Measurements from ENCODE around the gene HCST.

HCST gene

DNA sequence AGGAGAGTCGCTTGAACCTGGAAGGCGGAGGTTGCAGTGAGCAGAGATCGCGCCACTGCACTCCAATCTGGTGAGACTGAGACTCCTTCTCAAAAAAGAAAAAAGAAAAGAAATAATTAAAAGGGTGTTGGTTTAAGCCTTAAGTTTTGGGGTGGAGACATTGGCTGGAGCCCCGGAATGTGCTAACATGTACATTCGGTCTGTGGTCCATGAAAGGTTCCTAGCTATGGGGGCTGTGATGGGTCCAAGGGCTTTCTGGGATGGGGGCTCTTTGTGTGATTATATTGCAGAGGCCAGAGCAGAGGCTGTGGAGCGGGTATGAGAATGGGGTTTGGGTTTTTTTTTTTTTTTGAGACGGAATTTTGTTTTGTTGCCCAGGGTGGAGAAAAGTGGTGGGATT is 16.4 kb upstream of the HCST start:
- TF ChIP-seq ZNF311 (tag by site-specific recombination; IDR thresholded peaks at IDR 0.05; ENCODE audit: borderline replicate concordance) (no peak), ZEB2 (tag by site-specific recombination; IDR thresholded peaks at IDR 0.05) (no peak), ZFHX2 (tag by site-specific recombination; conservative IDR thresholded peaks at IDR 0.05) (no peak)
- TF ChIP-seq, protein P1, sequence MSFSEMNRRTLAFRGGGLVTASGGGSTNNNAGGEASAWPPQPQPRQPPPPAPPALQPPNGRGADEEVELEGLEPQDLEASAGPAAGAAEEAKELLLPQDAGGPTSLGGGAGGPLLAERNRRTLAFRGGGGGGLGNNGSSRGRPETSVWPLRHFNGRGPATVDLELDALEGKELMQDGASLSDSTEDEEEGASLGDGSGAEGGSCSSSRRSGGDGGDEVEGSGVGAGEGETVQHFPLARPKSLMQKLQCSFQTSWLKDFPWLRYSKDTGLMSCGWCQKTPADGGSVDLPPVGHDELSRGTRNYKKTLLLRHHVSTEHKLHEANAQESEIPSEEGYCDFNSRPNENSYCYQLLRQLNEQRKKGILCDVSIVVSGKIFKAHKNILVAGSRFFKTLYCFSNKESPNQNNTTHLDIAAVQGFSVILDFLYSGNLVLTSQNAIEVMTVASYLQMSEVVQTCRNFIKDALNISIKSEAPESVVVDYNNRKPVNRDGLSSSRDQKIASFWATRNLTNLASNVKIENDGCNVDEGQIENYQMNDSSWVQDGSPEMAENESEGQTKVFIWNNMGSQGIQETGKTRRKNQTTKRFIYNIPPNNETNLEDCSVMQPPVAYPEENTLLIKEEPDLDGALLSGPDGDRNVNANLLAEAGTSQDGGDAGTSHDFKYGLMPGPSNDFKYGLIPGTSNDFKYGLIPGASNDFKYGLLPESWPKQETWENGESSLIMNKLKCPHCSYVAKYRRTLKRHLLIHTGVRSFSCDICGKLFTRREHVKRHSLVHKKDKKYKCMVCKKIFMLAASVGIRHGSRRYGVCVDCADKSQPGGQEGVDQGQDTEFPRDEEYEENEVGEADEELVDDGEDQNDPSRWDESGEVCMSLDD (tag by site-specific recombination; IDR thresholded peaks at IDR 0.05): no peak
- Histone ChIP-seq H3K27ac (ENCODE audit: extremely low read depth, low read depth, low read length) (no peak overlapping the region), H3K36me3 (ENCODE audit: control insufficient read depth in 2 of 2, insufficient read depth in 1 of 2, low read length in 2 of 2) (peaks cover 34 to 40% of the 10 kb centered on the region in 2 experiments), H3K4me1 (ENCODE audit: control insufficient read depth, insufficient read depth, low read length) (no peaks in the 10 kb centered on the region), H3K9me3 (ENCODE audit: control insufficient read depth, insufficient read depth, low read depth, low read length) (no peaks in the 10 kb centered on the region; the same call in 1 of the 2 replicates), H3K4me3 (ENCODE audit: low read depth, low read length) (no peak overlapping the region)
- ChIA-PET CTCF (interaction anchor here (0.6 to 8.8 kb wide), 6 partner anchors 8 to 109 kb away, joined by 3 to 185 read pairs (median 3); partner anchors contain the start of gene NFKBID), POLR2A (interaction anchor here (0.7 to 4.4 kb wide), 4 partner anchors 15 to 237 kb away, joined by 3 to 23 read pairs (median 3); no protein-coding TSS in a partner anchor)

- no peaks in the 10 kb centered on the region for H3K4me1 ChIP-seq (ENCODE audit: control insufficient read depth, insufficient read depth, low read length)
- H3K4me3 ChIP-seq (ENCODE audit: low read depth, low read length): no peak overlapping the region
- POLR2A ChIA-PET: interaction anchor here (0.7 kb wide), 1 partner anchor 27 kb away, joined by 3 read pairs; no protein-coding TSS in a partner anchor
- H3K9me3 ChIP-seq (ENCODE audit: control insufficient read depth, insufficient read depth, low read depth, low read length): no peaks in the 10 kb centered on the region; the same call in 1 of the 2 replicates
- TF ChIP-seq ZNF548 (tag by site-specific recombination; IDR thresholded peaks at IDR 0.05) (no peak), ZNF324 (tag by site-specific recombination; IDR thresholded peaks at IDR 0.05) (no peak), ZNF600 (tag by site-specific recombination; IDR thresholded peaks at IDR 0.05) (peak; percentile 61; the same call in 1 of the 2 replicates), ZNF654 (tag by site-specific recombination; IDR thresholded peaks at IDR 0.05; ENCODE audit: low read depth) (no peak), ZFHX2 (tag by site-specific recombination; conservative IDR thresholded peaks at IDR 0.05) (no peak), ZNF112 (tag by site-specific recombination; IDR thresholded peaks at IDR 0.05) (0 out of 2 replicates have a peak, but pooled peaks have one; percentile 15), ZBTB17 (tag by site-specific recombination; IDR thresholded peaks at IDR 0.05) (no peak), MYNN (tag by site-specific recombination; IDR thresholded peaks at IDR 0.05; ENCODE audit: borderline replicate concordance) (no peak), ZNF513 (tag by site-specific recombination; IDR thresholded peaks at IDR 0.05) (no peak), PRDM6 (tag by site-specific recombination; IDR thresholded peaks at IDR 0.05) (no peak)
- TF ChIP-seq, protein P2, sequence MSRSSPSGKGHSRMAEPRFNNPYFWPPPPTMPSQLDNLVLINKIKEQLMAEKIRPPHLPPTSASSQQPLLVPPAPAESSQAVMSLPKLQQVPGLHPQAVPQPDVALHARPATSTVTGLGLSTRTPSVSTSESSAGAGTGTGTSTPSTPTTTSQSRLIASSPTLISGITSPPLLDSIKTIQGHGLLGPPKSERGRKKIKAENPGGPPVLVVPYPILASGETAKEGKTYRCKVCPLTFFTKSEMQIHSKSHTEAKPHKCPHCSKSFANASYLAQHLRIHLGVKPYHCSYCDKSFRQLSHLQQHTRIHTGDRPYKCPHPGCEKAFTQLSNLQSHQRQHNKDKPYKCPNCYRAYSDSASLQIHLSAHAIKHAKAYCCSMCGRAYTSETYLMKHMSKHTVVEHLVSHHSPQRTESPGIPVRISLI (tag by site-specific recombination; IDR thresholded peaks at IDR 0.05): no peak
- TF ChIP-seq, protein P3, sequence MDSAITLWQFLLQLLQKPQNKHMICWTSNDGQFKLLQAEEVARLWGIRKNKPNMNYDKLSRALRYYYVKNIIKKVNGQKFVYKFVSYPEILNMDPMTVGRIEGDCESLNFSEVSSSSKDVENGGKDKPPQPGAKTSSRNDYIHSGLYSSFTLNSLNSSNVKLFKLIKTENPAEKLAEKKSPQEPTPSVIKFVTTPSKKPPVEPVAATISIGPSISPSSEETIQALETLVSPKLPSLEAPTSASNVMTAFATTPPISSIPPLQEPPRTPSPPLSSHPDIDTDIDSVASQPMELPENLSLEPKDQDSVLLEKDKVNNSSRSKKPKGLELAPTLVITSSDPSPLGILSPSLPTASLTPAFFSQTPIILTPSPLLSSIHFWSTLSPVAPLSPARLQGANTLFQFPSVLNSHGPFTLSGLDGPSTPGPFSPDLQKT (IDR thresholded peaks at IDR 0.05; ENCODE audit: borderline replicate concordance, low read depth, low read length): no peak
- CTCF ChIA-PET: interaction anchor here (0.6 to 8.8 kb wide), 4 partner anchors 29 to 67 kb away, joined by 3 to 185 read pairs (median 4); no protein-coding TSS in a partner anchor
- no peak overlapping the region for H3K27ac ChIP-seq (ENCODE audit: extremely low read depth, low read depth, low read length)
- peaks cover 45 to 47% of the 10 kb centered on the region in 2 experiments for H3K36me3 ChIP-seq (ENCODE audit: control insufficient read depth in 2 of 2, insufficient read depth in 1 of 2, low read length in 2 of 2)
Measured at GRCh38 chr19:35887197-35887596, 15.1 kb upstream of the HCST start.

All from HEK293 (cell line).